HG03432 (cell line): ENCODE results near the gene BLOC1S2.
"Not testable (repeated sequence)": the region's sequence is repeated elsewhere in the genome, so short reads cannot be mapped to it uniquely, and the experiment has no call there.

Experiments used
- ATAC-seq: cut with Tn5 transposase; IDR thresholded peaks from one replicate; pipeline ENCODE4 v1.9.1; 2021; ENCODE audit warnings: mild to moderate bottlenecking, moderate library complexity; ENCODE audit not compliant: unreplicated experiment

Gene BLOC1S2

DNA sequence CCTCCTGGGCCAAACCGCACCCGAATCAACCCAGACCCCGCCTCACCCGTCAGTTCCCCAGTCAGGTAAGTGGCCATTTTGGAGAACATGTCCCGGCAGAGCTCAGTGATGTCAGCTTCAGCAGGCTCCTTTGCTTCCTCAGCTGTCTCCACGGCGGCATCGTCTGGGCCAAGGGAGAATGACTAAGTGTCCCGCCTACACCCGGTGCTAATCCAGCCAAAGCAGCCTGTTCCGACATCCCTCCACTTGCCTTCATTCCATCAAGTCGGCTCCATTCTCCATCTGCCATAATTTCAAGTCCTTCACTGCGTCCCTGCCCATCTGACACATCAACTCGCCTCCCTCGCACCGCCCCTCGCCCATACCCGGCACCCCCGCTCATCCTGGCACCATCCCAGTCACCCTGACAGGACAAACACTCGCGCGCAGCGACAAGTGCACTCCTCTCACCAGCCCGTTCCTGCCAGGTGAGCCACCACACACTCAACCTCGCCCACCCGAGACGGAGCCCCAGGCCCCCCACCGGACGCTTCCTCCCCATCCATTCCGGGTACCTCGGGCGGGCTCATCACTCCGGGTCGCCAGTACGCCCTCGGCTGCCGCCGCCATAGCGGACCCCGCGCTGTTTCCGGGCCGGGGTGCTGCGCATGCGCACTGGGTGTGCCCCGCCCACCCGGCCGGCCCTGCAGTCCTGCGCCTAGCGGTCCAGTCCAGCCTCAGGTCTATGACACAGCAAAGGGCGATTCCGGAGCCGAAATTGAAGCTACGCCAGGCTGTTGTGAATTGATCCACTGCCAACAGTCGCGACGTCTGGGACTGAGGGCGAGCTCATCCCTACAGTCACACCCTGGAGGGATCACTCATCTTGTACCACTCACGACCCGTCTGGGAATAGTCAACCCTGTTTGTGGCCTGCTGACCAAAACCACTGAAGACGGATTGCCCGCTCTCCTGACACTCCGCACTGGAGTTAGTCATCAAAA is at the start of gene BLOC1S2:
TSS of gene BLOC1S2 (minus strand) at position 630 of the 983 bp plus-strand sequence. CDS start at position 609, 21 bp downstream.
- ATAC-seq, result peak; percentile 94

DNA sequence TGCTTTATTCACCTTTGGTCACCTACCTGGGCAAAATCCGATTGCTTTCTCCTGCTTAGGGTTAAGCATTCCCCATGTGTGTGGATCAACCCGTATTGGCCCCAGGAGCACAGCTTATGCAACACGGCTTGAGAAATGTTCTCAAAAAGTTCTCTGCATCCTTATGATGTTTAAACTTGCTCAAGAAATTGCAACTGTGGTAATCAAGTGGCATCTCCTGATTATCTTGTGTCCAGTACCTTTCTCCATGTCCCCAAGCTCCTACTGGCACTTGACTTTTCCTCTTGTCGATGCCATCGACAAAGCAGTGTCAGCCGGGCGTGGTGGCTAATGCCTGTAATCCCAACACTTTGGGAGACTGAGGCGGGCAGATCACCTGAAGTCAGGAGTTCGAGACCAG is 48.3 kb upstream of the BLOC1S2 start:
- no peak for ATAC-seq

DNA sequence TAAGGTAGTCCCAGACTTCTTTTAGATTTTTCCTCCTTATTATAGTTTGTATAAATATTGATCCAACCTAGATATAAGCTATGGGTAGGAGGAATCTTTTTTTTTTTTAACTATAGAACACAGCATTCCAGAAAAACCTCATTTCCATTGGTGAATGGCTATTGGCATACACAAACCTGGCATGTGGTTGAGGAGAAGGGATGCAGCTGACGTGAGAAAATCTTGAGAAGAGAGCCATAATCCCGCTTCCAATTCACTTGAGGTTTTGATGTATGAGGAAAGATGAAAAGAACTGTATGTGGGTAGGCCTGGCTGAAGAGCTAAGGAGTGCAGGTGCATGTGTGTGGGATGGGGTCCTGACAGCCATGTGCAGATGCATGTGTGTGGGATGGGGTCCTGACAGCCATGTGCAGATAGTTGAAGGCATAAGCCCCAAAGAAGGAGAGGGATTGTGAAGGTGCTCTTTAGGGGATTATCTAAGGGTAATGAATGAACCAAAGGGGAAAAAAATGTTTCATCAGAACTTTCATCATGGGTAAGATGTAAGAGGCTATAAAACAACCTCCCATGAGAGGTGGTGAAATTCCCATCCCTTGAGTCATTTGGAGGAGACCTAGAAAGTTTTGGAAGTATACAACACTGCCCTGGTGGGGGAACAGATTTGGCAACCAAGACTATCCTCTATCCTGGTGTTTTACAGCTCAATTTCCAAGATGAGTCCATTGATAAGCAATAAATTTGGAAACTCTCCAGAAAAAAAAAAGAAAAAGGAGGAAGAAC is 47.4 kb upstream of the BLOC1S2 start:
- no peak for ATAC-seq

DNA sequence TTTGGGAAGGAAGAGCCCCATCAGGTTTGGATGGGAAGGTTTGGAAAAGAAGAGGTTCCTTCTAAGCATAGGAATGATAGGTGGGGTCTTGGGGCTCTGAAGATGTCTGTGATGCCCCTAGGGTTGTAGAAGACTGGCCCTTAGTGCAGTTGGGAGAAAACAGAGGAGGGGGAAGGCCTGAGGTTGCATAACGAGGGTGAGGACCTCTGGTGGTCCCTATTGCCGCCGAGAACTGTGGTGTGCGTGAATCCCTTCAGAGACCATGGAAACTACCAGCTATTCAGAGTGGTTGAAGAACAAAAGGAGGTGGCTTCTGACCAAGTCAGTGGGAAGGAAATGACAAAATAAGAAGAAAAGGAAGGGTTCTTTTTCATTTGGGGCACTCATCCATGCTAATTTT is 46.6 kb upstream of the BLOC1S2 start:
- ATAC-seq, result no peak

DNA sequence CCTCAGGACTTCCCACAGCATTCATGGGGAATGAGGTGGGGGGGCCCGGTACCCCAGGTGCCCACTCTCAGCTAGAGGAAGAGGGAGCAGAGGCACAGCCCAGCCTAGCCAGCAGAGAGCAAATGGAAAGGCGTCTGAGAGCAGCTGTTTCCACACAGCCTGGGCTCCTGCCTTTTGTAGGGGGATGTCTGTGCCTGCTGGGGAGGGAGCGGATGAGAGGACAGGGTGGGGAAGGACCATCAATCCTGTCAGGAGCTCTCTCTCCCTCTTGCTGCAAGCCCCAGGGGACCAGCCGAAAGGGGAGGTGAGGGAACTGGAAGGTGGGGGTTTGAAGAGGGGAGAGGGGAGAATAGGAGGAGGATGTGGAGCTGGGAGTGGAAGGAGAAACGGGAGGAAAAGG is 43.6 kb upstream of the BLOC1S2 start, which contains the start of gene PKD2L1:
TSS of gene PKD2L1 (minus strand) at position 150 of the 400 bp plus-strand sequence. CDS start at position 25, 125 bp downstream.
- ATAC-seq, result no peak

DNA sequence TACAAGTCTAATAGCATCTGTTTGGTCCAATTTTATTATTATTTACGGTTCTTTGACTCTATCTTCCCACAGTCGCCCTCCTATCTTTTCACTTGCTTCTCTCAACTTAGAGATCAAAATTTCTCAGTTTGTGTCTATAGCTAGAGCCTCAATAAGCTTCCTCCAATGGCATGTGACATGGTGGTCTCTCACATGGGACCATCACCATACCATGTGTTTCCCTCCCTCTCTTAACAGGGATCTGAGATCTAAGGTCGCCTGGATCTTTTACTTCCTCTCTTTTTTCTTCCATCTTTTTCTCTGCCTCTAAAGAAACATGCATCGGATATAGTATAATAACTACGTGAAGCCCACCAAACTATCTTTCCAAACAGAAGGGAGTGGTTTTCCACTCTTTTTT is 41.7 kb upstream of the BLOC1S2 start:
- no peak for ATAC-seq

DNA sequence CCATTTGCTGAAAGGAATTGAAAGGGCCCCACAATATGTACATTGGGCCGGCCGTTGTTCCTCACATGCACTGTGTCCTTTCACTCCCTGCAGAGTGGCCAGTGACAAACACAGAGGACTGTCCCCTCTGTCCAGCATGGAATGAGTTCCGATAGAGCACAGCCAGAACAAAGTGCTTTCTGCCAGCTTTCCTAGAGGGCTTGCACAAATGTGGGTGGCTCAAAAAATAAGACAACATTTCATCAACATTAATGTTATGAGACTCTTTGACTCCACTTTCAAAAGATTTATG is 41.2 kb upstream of the BLOC1S2 start:
- ATAC-seq, result no peak

DNA sequence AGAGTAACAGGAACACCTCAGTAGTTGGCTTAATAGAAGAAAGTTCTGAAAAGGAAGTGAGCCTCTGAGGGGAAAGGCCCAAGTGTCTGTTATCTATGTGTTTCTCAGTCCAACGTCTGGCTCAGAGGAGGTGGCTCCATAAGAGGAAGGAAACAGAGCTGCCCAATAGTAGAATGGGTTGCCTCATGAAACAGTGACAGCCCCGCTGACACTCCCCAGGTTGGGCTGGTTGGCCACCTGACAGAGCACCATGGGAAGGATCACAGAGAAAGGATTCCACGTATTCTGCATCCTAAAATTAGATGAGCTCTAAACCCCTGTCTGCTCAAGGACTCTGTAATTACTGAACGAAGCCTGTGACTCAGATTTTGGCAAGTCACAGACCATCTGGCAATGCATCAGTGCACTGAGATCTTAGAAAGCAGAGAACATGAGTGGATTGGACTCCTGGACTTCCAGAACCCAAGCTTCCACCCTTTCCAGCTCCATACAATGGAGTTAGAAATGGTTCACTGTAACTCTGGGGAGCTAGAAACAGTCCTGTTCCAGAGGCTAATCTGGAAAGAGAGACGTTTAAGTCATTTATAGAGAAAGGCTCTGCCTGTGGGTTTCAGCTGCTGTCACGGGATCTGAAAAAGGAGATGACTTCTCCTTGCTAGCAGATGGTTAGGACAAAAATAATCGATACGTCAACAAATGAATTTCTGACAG is 40.7 kb upstream of the BLOC1S2 start:
- peak; percentile 96 for ATAC-seq

DNA sequence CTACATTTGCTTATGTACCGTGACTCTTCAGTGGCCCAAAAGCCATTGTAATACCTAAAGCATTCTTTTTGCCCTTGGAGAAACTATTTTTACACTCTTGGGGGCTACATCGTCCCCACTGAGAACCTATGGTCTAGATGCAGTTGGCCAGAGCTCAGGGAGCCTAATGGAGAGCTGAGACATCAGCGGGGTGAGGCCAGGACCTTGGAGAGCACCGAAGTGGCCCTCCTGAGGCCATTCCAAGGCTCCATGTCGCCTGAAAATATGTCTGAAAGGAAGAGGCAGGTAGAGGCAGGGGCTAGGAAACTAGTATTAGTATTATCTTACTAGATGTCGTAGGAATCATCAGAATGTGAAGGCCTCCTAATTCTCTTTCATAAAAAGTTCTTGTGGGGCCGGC is 38.7 kb upstream of the BLOC1S2 start:
- ATAC-seq, result no peak

DNA sequence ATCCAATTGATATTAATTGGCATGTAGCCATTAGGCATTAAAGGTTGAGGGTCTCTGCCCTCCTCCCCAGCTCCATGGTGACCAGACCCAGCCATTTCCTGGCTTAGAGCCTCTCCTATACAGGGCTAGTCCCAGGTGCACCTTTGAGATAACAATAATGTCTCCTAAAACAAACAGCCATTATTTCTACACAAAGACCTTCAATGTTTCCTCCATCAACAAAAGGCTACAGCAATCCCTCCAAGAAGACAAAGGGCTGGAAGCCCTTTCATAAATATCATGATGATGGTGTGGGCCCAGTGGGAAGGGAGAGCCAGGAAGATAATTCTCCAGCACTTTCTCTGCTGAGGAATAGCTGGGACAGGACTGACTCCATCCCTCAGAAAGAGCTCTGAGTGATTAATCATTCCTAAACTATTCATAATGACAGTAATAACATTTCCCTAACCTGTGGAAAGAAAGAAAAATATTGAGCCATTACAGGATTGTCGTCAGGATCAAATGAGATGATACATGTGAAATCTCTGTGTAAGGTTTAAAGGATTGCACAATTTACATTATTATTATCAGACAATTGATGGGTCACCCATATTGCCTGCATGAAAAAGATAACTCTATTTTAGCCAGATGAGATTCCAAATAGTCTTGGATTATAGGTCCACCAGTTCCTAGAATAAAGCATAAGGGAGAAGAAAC is 33.4 kb upstream of the BLOC1S2 start:
- no peak for ATAC-seq

DNA sequence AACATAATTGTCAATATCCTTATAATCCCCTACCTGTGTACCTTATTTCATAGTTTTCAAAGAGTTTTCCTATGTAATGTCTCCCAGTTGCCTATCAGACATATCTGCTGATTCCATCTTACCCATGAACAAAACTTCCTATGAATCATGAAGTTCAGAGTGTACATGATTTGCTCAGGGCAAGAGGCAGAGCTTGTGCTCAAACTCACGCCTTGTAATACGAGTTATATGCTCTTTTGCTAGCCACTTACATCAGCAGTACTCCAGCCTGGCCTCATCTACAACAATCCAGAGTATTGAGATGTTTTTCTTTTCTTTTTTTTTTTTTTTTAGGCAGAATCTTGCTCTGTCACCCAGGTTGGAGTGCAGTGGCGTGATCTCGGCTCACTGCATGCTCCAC is 31.7 kb upstream of the BLOC1S2 start:
- ATAC-seq, result no peak

DNA sequence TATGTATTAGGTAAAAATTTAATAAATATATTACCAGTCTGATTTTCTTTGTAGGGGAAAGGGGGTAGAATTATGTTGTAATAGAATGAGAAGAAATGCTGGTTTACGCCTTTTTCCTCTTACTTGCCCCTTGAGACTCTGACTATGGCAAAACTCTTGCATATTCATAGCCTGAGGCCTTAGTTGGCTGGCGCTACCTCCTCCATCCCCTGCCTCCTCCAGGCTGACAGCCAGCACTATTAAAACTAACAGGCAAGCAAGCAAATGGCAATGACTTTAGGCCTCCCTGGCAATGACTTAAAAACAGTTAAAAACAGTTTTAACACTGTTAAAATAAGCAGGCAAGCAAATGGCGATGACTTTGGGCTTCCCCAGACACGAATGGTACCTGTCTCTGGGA is 29.1 kb upstream of the BLOC1S2 start:
- ATAC-seq, result no peak

DNA sequence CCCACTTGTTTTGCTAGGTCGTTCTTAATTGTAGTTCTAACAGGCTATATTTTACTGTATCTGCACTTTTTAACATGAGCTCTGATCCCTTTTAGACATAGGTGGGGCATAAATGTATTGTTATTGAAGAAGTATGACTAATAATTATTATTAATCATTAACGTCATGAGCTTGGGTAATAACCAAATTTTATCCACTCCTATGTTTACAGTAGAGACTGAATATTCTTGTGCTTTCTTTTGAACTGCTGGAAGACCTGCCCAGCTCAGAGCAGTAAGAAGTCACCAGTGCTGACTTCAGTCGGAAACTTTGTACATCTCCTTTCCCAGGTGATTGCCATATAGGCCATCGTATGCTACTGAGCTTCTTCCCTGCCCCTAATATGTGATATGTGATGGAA is 24.8 kb upstream of the BLOC1S2 start:
- no peak for ATAC-seq

DNA sequence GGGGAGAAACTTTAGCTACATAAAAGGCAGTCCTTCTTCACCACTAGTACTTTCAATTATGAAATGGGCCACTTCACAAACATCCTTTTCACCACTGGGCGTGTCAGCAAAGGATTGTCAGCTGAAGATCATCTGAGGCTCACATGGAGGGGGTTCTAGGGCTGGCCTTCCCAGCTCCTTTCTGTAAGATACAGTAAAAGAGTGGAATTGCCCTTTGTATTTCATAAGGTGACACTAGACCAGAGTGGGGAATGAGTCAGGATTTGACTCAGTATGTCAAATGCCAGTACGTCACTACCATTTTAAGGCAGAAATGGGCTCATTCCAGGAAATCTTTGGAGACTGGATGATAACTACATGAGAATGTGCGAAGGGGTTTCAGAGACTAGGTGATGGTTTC is 21.2 kb upstream of the BLOC1S2 start:
- ATAC-seq, result no peak

DNA sequence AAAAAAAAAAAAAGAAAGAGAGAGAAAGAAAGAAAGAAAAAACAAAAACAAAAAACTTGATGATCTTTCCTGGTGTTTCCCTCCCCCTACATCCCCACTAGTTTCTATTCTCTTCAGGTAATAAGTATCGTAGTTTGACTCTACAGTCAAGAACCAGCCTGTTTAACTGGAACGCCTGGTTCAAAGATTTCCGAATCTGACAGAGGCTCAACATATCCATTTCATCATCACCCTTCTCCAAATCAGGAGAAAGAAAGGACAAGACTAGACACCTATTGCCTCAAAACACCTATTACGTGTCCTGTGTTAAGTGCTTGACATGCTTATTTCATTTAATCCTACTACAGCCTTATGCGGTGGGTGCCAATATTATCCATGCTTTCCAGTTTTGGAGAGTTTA is 20.4 kb upstream of the BLOC1S2 start:
- ATAC-seq, result no peak

DNA sequence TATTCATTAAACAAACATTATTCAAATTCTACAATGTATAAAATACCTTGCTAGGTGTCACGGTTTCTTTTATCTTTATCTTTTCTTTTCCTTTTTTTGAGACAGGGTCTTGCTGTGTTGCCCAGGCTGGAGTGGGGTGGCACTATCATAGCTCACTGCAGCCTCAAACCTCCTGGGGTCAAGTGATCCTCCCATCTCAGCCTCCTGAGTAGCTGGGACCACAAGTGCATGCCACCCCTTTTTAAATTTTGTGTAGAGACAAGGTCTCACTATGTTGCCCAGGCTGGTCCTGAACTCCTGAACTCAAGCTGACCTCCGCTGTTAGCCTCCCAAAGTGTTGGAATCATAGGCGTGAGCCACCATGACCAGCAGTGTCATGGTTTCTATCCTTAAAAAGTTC is 17.9 kb upstream of the BLOC1S2 start:
- no peak for ATAC-seq

DNA sequence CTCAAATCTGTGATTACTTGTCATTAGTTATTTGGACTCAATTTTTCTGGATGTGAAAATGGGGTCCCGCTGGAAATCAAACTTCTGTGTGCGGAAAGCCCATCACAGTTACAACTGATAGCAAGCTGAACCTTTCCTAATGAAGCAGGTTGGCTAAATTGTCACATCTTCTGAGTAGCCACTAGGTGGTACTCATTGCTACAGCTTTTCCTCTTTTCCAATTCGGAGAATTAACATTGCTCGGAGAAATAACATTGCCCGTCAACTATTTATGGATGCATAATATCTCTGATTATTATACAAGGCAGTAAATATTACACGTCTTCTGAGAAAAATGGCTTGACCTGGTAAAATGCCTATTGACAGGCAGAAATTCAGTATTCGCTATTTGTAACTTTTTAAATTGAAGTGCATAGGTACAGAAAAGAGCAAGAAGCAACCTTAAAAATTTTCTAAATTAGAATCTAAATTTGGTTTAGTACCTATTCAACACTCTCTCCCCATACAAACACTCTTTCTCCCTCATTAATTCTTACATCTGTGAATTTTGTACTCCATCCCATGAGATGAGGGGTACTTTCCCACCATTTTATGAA is 17.3 kb upstream of the BLOC1S2 start:
- no peak for ATAC-seq

DNA sequence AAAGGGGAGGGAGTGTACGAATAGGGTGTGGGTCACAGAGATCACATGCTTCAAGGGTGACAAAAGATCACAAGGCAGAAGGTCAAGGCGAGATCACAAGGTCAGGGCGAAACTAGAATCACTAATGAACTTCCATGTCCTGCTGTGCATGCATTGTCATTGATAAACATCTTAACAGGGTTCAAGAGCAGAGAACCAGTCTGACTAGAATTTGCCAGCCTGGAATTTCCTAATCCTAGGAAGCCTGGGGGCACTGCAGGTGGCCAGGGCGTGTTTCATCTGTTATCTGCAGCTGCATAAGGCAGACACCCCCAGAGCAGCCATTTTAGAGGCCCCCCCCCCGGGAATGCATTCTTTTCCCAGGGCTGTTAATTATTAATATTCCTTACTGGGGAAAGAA is 14.6 kb upstream of the BLOC1S2 start:
- not testable (repeated sequence) for ATAC-seq

DNA sequence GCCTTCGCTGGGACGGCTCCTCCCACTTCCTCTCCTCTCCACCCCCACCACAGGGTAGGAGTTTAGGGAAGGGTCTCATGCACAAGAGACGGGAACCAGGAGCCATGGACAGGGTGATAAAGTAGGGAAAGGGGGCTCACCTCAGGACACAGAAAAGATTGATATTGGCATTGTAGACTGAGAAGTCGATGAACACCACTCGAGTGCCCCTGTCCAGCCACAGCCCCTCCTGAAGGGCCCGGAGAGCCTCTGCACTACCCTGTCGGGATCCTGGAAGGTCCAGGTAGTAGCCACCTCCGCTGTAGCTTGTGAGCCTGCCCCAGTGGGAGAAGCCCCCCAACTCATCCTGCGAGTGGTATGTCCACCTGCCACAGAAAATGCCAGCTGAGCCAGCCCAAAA is 10.8 kb upstream of the BLOC1S2 start:
- no peak for ATAC-seq

DNA sequence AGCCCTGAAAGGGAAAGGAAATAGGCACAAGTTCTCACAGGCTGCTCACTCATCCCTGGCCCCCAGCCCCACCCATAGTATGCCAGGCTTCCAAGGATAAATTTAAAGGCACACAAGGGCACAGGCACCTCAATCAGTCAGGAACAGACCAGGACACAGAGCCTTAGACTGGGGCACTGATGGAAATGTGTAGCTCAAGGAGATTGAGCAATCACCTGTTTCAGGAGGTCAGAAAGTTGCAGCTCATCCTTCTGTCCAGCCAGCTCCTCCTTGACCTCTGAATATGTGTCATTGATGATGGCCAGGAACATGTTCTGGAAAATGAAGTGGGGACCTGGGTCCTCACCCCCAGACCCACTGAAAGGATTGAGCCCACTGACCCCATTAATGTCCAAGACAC is 6.6 kb upstream of the BLOC1S2 start:
- ATAC-seq, result no peak
